Measurements from ENCODE around the gene CALHM6. TPM values are rescaled to one million over a fixed set of nuclear protein-coding genes. Genes with fewer than 3 reads are reported as not detected.

CALHM6 gene
- total and polyA plus RNA-seq, 2 of the 8 experiments (the other 6 are each of a cell fraction or from before 2014, with no cell fraction given), result 0.93 to 1.8 TPM

- Histone ChIP-seq H3K27me3 (replicated peaks in 1 of 4; ENCODE audit: control insufficient read depth in 3 of 4, extremely low read depth in 1 of 4, insufficient read depth in 3 of 4, low read length in 3 of 4) (no peaks in the 10 kb centered on the region), H3K79me1 (ENCODE audit: low read depth, low read length) (peaks cover 2% of the 10 kb centered on the region; the same call in 1 of the 2 replicates), H2BK20ac (ENCODE audit: low read length) (no peak overlapping the region), H3K14ac (ENCODE audit: insufficient read length) (no peak overlapping the region), H2AK5ac (ENCODE audit: low read depth, low read length) (no peak overlapping the region), H3K9ac (replicated peaks in 1 of 4; ENCODE audit: extremely low read depth in 1 of 4, low read depth in 3 of 4, low read length in 3 of 4) (no peak overlapping the region), H4K91ac (replicated peaks; ENCODE audit: insufficient read length, low read length) (no peak overlapping the region), H3K4ac (replicated peaks; ENCODE audit: insufficient read length, low read depth, low read length) (no peak overlapping the region), H2BK5ac (ENCODE audit: low read depth, low read length) (no peak overlapping the region), H3K9me3 (ENCODE audit: insufficient read depth in 2 of 2, low read depth in 1 of 2, low read length in 1 of 2) (no peaks in the 10 kb centered on the region; a peak in 1 of 4 replicates), H2BK120ac (replicated peaks; ENCODE audit: low read depth, low read length) (no peak overlapping the region), H3K36me3 (ENCODE audit: control insufficient read depth in 2 of 4, insufficient read depth in 4 of 4, low read length in 3 of 4) (peaks cover 0 to 11% (median 4%) of the 10 kb centered on the region in 4 experiments; a peak in 4 of 8 replicates), H2BK12ac (ENCODE audit: low read depth, low read length) (no peak overlapping the region), H3K23me2 (ENCODE audit: low read depth, low read length) (no peaks in the 10 kb centered on the region), H2BK15ac (ENCODE audit: low read length) (no peak overlapping the region), H3K4me3 (ENCODE audit: extremely low read depth in 1 of 4, insufficient read depth in 2 of 4, low read depth in 3 of 4, low read length in 4 of 4) (no peak overlapping the region), H2AFZ (ENCODE audit: low read length) (no peak overlapping the region), H3K27ac (ENCODE audit: low read depth, low read length) (no peak overlapping the region), H4K8ac (ENCODE audit: extremely low read depth, insufficient read depth, low read length) (no peak overlapping the region), H3K4me2 (ENCODE audit: insufficient read depth in 1 of 2, low read depth in 2 of 2, low read length in 2 of 2) (no peak overlapping the region), H3K18ac (ENCODE audit: extremely low read depth, low read length) (no peak overlapping the region), H4K5ac (ENCODE audit: insufficient read length, low read depth, low read length) (no peak overlapping the region), H3K23ac (ENCODE audit: insufficient read length) (no peak overlapping the region), H4K20me1 (replicated peaks in 1 of 2; ENCODE audit: control insufficient read depth in 1 of 2, insufficient read depth in 2 of 2, low read length in 2 of 2) (no peaks in the 10 kb centered on the region), H3K79me2 (ENCODE audit: control insufficient read depth in 1 of 2, insufficient read depth in 2 of 2, low read length in 2 of 2) (peaks cover 0 to 38% of the 10 kb centered on the region in 2 experiments; a peak in 2 of 4 replicates), H3K4me1 (replicated peaks in 1 of 4; ENCODE audit: control insufficient read depth in 3 of 4, insufficient read depth in 4 of 4, low read length in 3 of 4) (peaks cover 0 to 3% (median 0%) of the 10 kb centered on the region in 4 experiments; a peak in 2 of 7 replicates), H3K56ac (replicated peaks; ENCODE audit: insufficient read length, low read depth, low read length) (no peak overlapping the region)
- DNase-seq (ENCODE audit: low read depth in 1 of 2, low spot score in 2 of 2), result no peak
- WGBS, 2 experiments (ENCODE audit: extremely low coverage in 1 of 2, insufficient coverage in 1 of 2, insufficient read length in 1 of 2, insufficient replicate concordance in 2 of 2, low coverage in 1 of 2, low lambda C conversion rate in 2 of 2, missing lambda C conversion rate in 1 of 2), result 88% methylated on average over 3 of the region's 3 CpGs; no CpG with 5 or more reads in 1 of the 2 experiments
- TF ChIP-seq POLR2A (IDR thresholded peaks at IDR 0.05; ENCODE audit: control extremely low read depth in 1 of 2, low read depth in 2 of 2, low read length in 2 of 2), result no peak
- TF ChIP-seq ATF2 (IDR thresholded peaks at IDR 0.05; ENCODE audit: low read length), result no peak
- no peak for TF ChIP-seq TAF1 (IDR thresholded peaks at IDR 0.05; ENCODE audit: low read depth, low read length)
- TF ChIP-seq JUN (IDR thresholded peaks at IDR 0.05; ENCODE audit: low read depth, low read length), result no peak
- TF ChIP-seq SP2 (IDR thresholded peaks at IDR 0.05; ENCODE audit: low read length), result no peak
- TF ChIP-seq ZNF274 (IDR thresholded peaks at IDR 0.05; ENCODE audit: borderline replicate concordance, extremely low read depth, low read length), result no peak
- TF ChIP-seq HDAC2 (IDR thresholded peaks at IDR 0.05; ENCODE audit: borderline replicate concordance in 1 of 2, low read depth in 2 of 2, low read length in 2 of 2), result no peak
- no peak for TF ChIP-seq BACH1 (IDR thresholded peaks at IDR 0.05; ENCODE audit: low read length)
- TF ChIP-seq SIRT6 (IDR thresholded peaks at IDR 0.05; ENCODE audit: low read length), result no peak
- TF ChIP-seq KDM4A (IDR thresholded peaks at IDR 0.05; ENCODE audit: low read depth, low read length, severe bottlenecking), result no peak
- TF ChIP-seq SIX5 (IDR thresholded peaks at IDR 0.05; ENCODE audit: low read depth, low read length), result no peak
- ChIA-PET POLR2A (ENCODE audit: partially characterized antibody) (interaction anchor here (1.5 kb wide), 1 partner anchor 46 kb away, joined by 4 read pairs; no protein-coding TSS in a partner anchor), CTCF (ENCODE audit: partially characterized antibody) (interaction anchor here (0.7 to 3.5 kb wide), 6 partner anchors 12 to 154 kb away, joined by 3 to 16 read pairs (median 4); no protein-coding TSS in a partner anchor)
- no peak for FAIRE-seq
Measured at GRCh38 chr6:116422238-116422637, 38.9 kb upstream of the CALHM6 start.

Data from H1 (cell line).